CD4-positive, alpha-beta T cell treated with Interleukin-2 at 100 ng/mL for 4 hours (primary cell): Measurements from ENCODE around the gene RRM2.
"Not testable (repeated sequence)": the region's sequence is repeated elsewhere in the genome, so short reads cannot be mapped to it uniquely, and the experiment has no call there.

Experiments used
- DNase-seq: peaks from one replicate; pipeline ENCODE4 v3.0.0-alpha.2; 2020; ENCODE audit warnings: low spot score

The RRM2 gene

GRCh38 chr2:10132596-10132995 is 10.1 kb downstream of the RRM2 start:
- DNase-seq: no peak

- DNase-seq: no peak
These were observed 10.6 kb downstream of the RRM2 start for GRCh38 chr2:10132996-10133647.

GRCh38 chr2:10135296-10136089 is 13.0 kb downstream of the RRM2 start:
- DNase-seq: no peak

GRCh38 chr2:10136101-10136934 is 13.8 kb downstream of the RRM2 start:
- DNase-seq: no peak

DNA sequence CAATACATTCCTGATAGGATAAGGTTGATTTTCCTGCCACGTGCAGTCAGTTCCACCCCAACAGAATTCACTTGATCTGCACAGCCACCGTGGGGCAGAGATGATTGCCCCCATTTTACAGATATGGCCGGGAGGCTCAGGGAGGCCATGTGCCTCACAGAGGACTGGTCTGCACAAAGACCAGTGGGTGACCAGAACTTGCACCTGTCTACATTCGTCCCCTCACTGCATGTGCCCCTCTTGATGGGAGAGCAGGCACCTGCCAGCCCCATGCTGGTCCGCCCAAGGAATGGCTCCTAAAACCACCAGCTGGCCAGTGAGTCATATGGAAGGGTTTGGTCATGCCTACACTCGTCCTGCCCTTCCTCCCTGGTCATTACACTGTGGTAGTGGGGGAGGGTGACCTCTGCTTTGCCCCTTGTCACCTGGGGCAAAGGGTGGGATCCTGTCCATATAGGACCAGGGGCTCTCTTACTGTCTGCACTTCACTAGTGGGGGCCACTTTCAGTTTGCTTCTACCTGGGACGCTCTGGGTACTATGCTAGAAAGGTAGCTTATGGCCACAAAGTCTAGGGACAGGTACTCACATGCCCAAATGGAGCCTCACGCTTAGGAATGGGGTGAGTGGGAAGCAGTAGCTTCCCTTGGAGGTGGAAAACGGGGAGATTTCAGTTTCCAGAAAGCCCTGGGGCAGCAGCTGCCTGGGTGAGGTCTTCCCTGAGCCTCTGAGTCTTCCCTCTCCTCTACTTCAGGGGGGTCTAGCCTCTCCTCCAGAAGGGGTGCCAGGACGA is 14.7 kb downstream of the RRM2 start:
- DNase-seq: no peak

GRCh38 chr2:10139536-10139935 is 17.0 kb downstream of the RRM2 start:
- DNase-seq: no peak

- DNase-seq: no peak
These were observed 18.5 kb downstream of the RRM2 start for GRCh38 chr2:10140841-10141610.

GRCh38 chr2:10141736-10142639 is 19.4 kb downstream of the RRM2 start:
- DNase-seq: peak; percentile 25

DNA sequence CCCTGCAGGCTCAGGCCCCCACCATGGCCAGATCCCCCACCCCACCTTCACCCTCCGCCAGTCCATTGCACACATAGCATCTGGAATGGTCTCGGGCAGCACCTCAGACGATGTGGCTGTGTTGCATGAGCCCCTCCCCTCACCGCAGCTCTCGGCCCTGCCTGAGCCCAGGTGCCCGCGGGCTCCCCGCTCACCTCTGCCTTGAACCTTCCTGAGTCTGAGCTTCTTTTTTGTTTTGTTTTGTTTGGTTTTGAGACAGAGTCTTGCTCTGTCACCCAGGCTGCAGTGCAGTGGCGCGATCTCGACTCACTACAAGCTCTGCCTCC is 20.1 kb downstream of the RRM2 start:
- DNase-seq: no peak

DNA sequence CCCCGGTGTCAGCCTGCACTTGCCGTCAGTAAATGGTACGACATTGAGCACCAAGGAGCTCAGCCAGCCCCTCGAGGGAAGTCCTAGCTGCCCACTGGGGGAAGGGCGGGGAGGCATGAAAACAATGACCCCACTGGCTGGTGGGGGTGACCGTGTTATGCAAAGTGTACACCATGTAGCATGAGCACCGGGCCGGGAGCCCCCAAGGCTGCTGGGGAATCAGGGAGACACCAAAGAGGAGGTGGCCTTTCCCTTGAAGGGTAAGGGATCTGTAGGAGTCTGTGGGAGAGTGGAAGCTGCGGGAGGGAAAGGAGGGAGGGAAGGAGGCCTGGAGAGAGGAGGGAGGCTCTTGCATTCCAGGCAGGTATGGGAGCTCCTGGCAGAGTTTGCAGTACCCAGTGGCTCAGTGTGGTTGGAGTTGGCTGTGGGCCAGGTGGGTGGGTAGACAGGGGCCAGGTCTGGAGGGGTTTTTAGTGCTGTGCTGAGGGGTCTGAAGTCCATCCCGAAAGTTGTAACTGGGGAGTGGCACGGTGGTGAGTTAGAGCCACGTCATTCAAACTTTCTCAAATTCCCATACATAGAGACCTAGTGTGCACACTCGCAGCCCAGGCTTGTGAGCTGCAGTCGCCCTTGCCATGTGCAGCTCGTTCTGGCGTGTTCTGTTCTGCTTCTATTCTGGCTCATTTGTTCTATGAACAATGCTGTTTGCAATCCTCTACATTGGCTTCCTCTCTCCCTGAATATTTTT is 22.4 kb downstream of the RRM2 start:
- DNase-seq: no peak

GRCh38 chr2:10145519-10146357 is 23.2 kb downstream of the RRM2 start:
- DNase-seq: no peak

DNA sequence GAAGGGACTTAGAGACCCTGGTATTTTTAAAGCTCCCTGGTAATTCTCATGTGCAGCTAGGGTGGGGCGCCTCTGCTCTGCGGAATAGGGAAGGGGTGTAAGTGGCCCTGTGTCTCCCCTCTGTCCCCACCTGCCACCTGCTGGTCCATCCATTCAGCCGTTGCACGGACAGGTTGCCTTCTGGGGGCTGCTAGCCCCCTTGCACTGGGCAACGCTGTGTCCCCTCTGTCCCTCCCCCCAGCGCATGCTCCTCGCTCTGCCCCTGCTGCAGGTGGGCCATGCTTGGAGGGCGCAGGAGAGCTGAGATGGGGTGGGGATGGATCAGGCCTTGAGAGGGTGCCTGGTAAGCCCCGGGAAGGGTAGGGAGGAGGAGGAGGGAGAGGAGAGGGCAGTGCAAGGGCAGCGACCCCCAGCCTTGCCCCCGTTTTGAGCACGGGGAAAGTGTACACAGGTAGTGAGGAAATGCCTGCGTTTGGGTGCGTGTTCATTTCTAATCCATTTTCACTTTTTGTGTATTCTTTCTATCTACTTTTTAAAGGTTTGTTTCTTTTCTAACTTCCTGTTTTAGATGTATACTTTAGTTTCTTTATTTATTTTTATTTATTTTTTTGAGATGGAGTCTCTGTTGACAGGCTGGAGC is 23.9 kb downstream of the RRM2 start:
- DNase-seq: no peak

GRCh38 chr2:10147050-10147660 is 24.6 kb downstream of the RRM2 start:
- DNase-seq: not testable (repeated sequence)

DNA sequence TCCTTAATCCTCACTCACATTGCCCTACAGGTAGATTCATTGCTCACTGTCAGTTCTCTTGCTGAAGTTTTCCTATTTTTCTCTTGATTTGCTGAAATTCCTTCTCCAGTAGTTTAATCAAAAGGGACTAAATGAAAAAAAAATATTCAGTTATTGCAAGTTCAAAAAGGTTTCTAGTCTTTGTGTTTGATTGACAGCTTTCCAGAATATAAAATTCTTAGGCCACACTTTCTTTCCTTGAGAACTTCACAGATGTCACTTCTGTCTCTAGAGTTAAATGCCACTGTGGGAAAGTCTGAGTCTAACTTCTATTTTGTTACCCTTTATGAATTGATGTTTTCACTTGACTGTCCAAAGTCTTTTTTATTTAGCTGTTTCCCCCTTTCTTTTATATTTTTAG is 25.7 kb downstream of the RRM2 start:
- DNase-seq: no peak

DNA sequence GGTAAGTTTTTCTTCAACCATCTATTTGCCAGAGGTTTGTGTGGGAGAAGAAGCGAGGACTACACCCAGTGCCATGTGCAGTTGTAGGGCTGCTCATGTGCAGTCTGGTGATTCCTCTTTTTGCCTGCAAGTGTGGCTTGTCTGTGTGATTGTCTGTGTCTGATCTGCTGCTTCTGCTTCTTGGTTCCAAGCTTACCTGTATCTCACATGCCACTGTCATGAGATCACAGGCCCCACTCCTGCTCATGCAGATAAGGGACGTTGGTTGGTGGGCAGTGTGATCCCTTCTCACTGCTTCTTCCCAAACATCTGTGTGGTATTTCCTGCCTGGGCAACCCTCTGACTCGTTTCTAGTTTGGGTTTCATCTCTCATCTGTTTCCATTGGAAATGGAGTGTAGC is 27.1 kb downstream of the RRM2 start:
- DNase-seq: no peak

DNA sequence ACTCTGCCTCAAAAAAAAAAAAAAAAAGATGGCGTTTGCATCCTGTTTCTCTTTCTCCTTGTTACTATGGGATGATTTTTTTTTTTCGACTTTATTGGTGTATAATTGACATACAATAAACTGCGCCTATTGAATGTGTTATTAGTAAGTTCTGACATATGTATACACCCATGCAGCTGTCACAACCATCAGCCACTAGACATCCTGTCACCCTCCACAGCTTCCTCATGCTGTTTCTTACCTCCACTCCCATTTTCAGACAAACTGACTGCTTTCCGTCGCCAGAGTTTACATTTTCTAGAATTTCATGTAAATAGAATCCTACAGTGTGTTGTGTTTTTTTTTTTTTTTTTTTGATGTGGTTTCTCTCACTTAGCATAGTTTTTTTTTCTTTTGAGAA is 27.9 kb downstream of the RRM2 start:
- DNase-seq: peak; percentile 6

DNA sequence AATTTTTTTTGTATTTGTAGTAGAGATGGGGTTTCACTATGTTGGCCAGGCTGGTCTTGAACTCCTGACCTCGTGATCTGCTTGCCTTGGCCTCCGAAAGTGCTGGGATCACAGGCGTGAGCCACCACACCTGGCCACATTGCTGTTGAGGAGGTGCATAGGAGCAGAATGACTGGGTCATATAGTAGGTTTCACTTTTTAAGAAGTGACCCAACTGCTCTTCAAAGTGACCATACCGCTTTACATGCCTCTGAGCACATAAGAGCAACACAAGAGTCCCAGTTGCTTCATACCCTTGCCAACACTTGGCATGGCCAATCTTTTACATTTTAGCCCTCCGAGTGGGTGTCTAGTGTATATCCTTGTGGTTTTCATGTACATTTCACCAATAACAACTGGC is 28.9 kb downstream of the RRM2 start:
- DNase-seq: no peak

DNA sequence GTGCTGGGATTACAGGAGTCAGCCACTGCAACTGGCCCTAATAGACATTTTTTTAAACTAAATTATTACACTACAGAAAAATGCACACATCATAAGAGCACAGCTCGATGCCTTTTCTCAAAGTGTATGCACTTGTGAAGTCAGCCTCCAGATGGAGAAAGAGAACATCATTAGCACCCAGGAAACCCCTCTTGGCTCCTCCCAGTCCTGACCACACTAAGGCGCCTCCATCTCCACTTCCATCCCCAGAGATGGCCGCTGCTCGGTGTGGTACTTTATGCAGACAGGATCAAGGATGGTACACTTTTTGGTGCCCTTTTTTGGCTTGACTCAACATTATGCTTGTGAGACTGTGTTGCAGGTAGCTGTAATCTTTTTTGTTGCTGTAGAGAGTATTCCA is 34.8 kb downstream of the RRM2 start:
- no peak for DNase-seq
